ENCODE results near the gene CCNA2.

Gene CCNA2

GRCh38 chr4:121829511-121829910 lies 5.8 kb upstream of the CCNA2 start:
- DNase-seq (ENCODE audit: low read depth in 1 of 2, low spot score in 1 of 2): no peak

DNA sequence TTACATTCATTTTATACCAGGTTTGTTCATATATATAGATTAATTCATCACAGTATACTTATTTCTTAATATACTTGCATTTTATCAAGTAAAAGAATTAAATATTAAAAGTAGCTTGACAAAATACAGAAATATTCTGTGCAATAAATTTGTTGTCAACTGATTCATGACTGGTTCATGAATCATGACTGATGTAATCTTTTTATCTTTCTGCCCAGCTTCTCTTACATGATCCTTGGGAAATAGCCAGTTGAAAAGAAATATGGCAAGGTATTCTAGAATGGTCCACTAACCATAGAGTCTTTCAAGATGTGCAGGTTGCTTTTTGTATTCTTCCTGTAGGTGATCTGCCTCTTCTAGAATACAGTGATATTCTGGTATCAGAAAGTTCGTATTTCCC lies 4.2 kb upstream of the CCNA2 start:
- DNase-seq (ENCODE audit: low read depth in 1 of 2, low spot score in 1 of 2): no peak
- TF ChIP-seq SPI1 (IDR thresholded peaks at IDR 0.05; ENCODE audit: borderline replicate concordance, low read depth) (no peak), GABPA (IDR thresholded peaks at IDR 0.05; ENCODE audit: low read depth) (no peak), REST (IDR thresholded peaks at IDR 0.05; ENCODE audit: insufficient replicate concordance, low read depth) (no peak), POLR2AphosphoS5 (IDR thresholded peaks at IDR 0.05; ENCODE audit: low read depth) (no peak)
- TF ChIP-seq, protein P1, sequence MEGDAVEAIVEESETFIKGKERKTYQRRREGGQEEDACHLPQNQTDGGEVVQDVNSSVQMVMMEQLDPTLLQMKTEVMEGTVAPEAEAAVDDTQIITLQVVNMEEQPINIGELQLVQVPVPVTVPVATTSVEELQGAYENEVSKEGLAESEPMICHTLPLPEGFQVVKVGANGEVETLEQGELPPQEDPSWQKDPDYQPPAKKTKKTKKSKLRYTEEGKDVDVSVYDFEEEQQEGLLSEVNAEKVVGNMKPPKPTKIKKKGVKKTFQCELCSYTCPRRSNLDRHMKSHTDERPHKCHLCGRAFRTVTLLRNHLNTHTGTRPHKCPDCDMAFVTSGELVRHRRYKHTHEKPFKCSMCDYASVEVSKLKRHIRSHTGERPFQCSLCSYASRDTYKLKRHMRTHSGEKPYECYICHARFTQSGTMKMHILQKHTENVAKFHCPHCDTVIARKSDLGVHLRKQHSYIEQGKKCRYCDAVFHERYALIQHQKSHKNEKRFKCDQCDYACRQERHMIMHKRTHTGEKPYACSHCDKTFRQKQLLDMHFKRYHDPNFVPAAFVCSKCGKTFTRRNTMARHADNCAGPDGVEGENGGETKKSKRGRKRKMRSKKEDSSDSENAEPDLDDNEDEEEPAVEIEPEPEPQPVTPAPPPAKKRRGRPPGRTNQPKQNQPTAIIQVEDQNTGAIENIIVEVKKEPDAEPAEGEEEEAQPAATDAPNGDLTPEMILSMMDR (IDR thresholded peaks at IDR 0.05; ENCODE audit: insufficient read depth, low read length): no peak
- no peak overlapping the region for H3K4me3 ChIP-seq (replicated peaks; ENCODE audit: insufficient read depth, low read length)
- H3K27ac ChIP-seq (replicated peaks): no peak overlapping the region
- no peaks in the 10 kb centered on the region for H3K27me3 ChIP-seq (ENCODE audit: insufficient read depth, poor library complexity, severe bottlenecking)

More at GRCh38 chr4:121829511-121829910, 5.8 kb upstream of the CCNA2 start:
- Histone ChIP-seq H3K27me3 (ENCODE audit: insufficient read depth, poor library complexity, severe bottlenecking) (no peaks in the 10 kb centered on the region), H3K4me3 (replicated peaks; ENCODE audit: insufficient read depth, low read length) (no peak overlapping the region), H3K27ac (replicated peaks) (no peak overlapping the region)
- TF ChIP-seq, protein P1 (IDR thresholded peaks at IDR 0.05; ENCODE audit: insufficient read depth, low read length): no peak
- TF ChIP-seq SPI1 (IDR thresholded peaks at IDR 0.05; ENCODE audit: borderline replicate concordance, low read depth) (no peak), REST (IDR thresholded peaks at IDR 0.05; ENCODE audit: insufficient replicate concordance, low read depth) (no peak), GABPA (IDR thresholded peaks at IDR 0.05; ENCODE audit: low read depth) (no peak), POLR2AphosphoS5 (IDR thresholded peaks at IDR 0.05; ENCODE audit: low read depth) (no peak)

- TF ChIP-seq GABPA (IDR thresholded peaks at IDR 0.05; ENCODE audit: low read depth): no peak
- no peak for TF ChIP-seq POLR2AphosphoS5 (IDR thresholded peaks at IDR 0.05; ENCODE audit: low read depth)
- TF ChIP-seq REST (IDR thresholded peaks at IDR 0.05; ENCODE audit: insufficient replicate concordance, low read depth): no peak
- no peak for TF ChIP-seq SPI1 (IDR thresholded peaks at IDR 0.05; ENCODE audit: borderline replicate concordance, low read depth)
- TF ChIP-seq, protein P1 (IDR thresholded peaks at IDR 0.05; ENCODE audit: insufficient read depth, low read length): no peak
- Histone ChIP-seq H3K27me3 (ENCODE audit: insufficient read depth, poor library complexity, severe bottlenecking) (no peaks in the 10 kb centered on the region), H3K27ac (replicated peaks) (no peak overlapping the region), H3K4me3 (replicated peaks; ENCODE audit: insufficient read depth, low read length) (no peak overlapping the region)
- DNase-seq (ENCODE audit: low read depth in 1 of 2, low spot score in 1 of 2): no peak
Measured at GRCh38 chr4:121824950-121825349, 1.3 kb upstream of the CCNA2 start.

Measured in HL-60 (cell line).